Hepatocyte (in vitro differentiated cells): Measurements from ENCODE around the gene STAC3. TPM values are rescaled to one million over a fixed set of nuclear protein-coding genes. Genes with fewer than 3 reads are reported as not detected.

Experiments
- DNase-seq: peaks from one replicate; pipeline ENCODE4 v3.0.0-alpha.2; 2016; ENCODE audit warnings: low spot score
- H2AFZ ChIP-seq: fragments of 200-600 bp; sonication (generic); 2 replicates; pipeline ENCODE4 v1.6.0; 2016; ENCODE audit warnings: antibody characterized with exemption, mild to moderate bottlenecking
- H3K27ac ChIP-seq: fragments of 200-600 bp; sonication (generic); 2 replicates; pipeline ENCODE4 v1.5.1; 2016; ENCODE audit warnings: mild to moderate bottlenecking
- H3K27me3 ChIP-seq: fragments of 200-600 bp; sonication (generic); 2 replicates; pipeline ENCODE4 v1.6.1; 2016
- H3K36me3 ChIP-seq: fragments of 200-600 bp; sonication (generic); replicated peaks from 2 replicates; pipeline ENCODE4 v1.5.1; 2016; ENCODE audit warnings: low read depth; ENCODE audit not compliant: insufficient read depth
- H3K4me1 ChIP-seq: fragments of 200-600 bp; sonication (generic); 2 replicates; pipeline ENCODE4 v1.5.1; 2016; ENCODE audit warnings: mild to moderate bottlenecking, moderate library complexity; ENCODE audit not compliant: insufficient read depth
- H3K4me2 ChIP-seq: fragments of 200-600 bp; sonication (generic); 2 replicates; pipeline ENCODE4 v1.6.0; 2016
- H3K4me3 ChIP-seq: fragments of 200-600 bp; sonication (generic); 2 replicates; pipeline ENCODE4 v1.5.1; 2016; ENCODE audit warnings: mild to moderate bottlenecking
- H3K79me2 ChIP-seq: fragments of 200-600 bp; sonication (generic); 2 replicates; pipeline ENCODE4 v1.6.0; 2017; ENCODE audit warnings: mild to moderate bottlenecking
- H3K9me2 ChIP-seq: fragments of 200-600 bp; sonication (generic); replicated peaks from 2 replicates; pipeline ENCODE4 v1.6.0; 2017; ENCODE audit warnings: mild to moderate bottlenecking; ENCODE audit not compliant: insufficient read depth
- H3K9me3 ChIP-seq: fragments of 200-600 bp; sonication (generic); 2 replicates; pipeline ENCODE4 v1.5.1; 2016; ENCODE audit warnings: low read depth, mild to moderate bottlenecking
- H4K20me1 ChIP-seq: fragments of 200-600 bp; sonication (generic); 2 replicates; pipeline ENCODE4 v1.6.0; 2016; ENCODE audit warnings: mild to moderate bottlenecking; ENCODE audit not compliant: insufficient read depth, poor library complexity, severe bottlenecking
- EZH2 ChIP-seq: fragments of 200-600 bp; sonication (generic); IDR thresholded peaks from 2 replicates; pipeline ENCODE4 v1.6.1; 2016; ENCODE audit warnings: antibody characterized with exemption, mild to moderate bottlenecking, borderline replicate concordance
- EZH2phosphoT487 ChIP-seq: fragments of 200-600 bp; sonication (generic); IDR thresholded peaks from one replicate; pipeline ENCODE4 v1.6.1; 2018; ENCODE audit warnings: antibody characterized with exemption, mild to moderate bottlenecking, low read depth, moderate library complexity; ENCODE audit not compliant: unreplicated experiment, severe bottlenecking
- WGBS: methylation state at CpG from one replicate; pipeline ENCODE4 v1.1.6; 2016; ENCODE audit warnings: low lambda C conversion rate; ENCODE audit errors: missing lambda C conversion rate; 5-methylcytosine and 5-hydroxymethylcytosine counted together
- polyA plus RNA-seq: library from polyadenylated mRNA; unstranded; fragments of >200 nt; fragmentation: Nextera tagmentation; extraction: Ambion mirVana; gene quantifications from 2 replicates; pipeline ENCODE4 v1.2.1, GENCODE V29; 2016
- total RNA-seq: library from RNA; depleted of rRNA; stranded (reverse); fragments of >200 nt; gene quantifications from 2 replicates; pipeline ENCODE4 v1.2.3, GENCODE V29; 2014
- TF ChIP-seq, protein P1 (sequence below): fragments of 200-600 bp; sonication (generic); IDR thresholded peaks from 2 replicates; pipeline ENCODE4 v1.5.1; 2016; ENCODE audit warnings: antibody characterized with exemption, mild to moderate bottlenecking; ENCODE audit not compliant: poor library complexity

Gene STAC3
- total and polyA plus RNA-seq, 2 experiments from 2014 or later: 0.23 to 0.83 TPM

DNA sequence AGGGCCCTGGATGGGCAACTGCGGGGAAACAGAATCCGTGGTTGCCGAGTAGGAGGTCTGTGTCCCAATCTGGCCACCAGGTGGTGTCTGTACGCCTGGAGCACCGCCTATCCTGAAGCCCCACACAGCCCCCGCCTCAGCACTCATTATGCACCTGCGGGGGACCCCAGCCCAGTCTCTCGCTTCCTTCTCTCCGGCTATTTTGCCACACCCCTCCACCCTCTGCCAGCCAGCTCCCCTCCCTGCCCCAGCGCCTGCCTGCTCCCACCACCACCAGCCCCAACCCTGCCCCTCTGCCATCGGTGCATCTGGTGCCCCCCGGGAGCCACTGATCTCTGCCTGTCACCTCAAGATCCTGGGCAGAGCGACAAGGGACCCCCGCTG, 36.6 kb downstream of the STAC3 start:
- no peaks in the 10 kb centered on the region for H4K20me1 ChIP-seq
- no peaks in the 10 kb centered on the region for H3K9me2 ChIP-seq
- WGBS: 11% methylated on average over 10 of the region's 14 CpGs
- no peak overlapping the region for H3K4me2 ChIP-seq
- TF ChIP-seq EZH2phosphoT487: no peak
- TF ChIP-seq, protein P1, sequence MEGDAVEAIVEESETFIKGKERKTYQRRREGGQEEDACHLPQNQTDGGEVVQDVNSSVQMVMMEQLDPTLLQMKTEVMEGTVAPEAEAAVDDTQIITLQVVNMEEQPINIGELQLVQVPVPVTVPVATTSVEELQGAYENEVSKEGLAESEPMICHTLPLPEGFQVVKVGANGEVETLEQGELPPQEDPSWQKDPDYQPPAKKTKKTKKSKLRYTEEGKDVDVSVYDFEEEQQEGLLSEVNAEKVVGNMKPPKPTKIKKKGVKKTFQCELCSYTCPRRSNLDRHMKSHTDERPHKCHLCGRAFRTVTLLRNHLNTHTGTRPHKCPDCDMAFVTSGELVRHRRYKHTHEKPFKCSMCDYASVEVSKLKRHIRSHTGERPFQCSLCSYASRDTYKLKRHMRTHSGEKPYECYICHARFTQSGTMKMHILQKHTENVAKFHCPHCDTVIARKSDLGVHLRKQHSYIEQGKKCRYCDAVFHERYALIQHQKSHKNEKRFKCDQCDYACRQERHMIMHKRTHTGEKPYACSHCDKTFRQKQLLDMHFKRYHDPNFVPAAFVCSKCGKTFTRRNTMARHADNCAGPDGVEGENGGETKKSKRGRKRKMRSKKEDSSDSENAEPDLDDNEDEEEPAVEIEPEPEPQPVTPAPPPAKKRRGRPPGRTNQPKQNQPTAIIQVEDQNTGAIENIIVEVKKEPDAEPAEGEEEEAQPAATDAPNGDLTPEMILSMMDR: peak; percentile 61
- H3K9me3 ChIP-seq: no peaks in the 10 kb centered on the region
- no peaks in the 10 kb centered on the region for H3K36me3 ChIP-seq
- H2AFZ ChIP-seq: no peak overlapping the region
- H3K4me1 ChIP-seq: peaks cover 29% of the 10 kb centered on the region
- H3K27me3 ChIP-seq: peaks cover 47% of the 10 kb centered on the region
- no peak overlapping the region for H3K4me3 ChIP-seq
- peak; percentile 82 for DNase-seq
- H3K79me2 ChIP-seq: no peaks in the 10 kb centered on the region
- H3K27ac ChIP-seq: no peak overlapping the region

DNA sequence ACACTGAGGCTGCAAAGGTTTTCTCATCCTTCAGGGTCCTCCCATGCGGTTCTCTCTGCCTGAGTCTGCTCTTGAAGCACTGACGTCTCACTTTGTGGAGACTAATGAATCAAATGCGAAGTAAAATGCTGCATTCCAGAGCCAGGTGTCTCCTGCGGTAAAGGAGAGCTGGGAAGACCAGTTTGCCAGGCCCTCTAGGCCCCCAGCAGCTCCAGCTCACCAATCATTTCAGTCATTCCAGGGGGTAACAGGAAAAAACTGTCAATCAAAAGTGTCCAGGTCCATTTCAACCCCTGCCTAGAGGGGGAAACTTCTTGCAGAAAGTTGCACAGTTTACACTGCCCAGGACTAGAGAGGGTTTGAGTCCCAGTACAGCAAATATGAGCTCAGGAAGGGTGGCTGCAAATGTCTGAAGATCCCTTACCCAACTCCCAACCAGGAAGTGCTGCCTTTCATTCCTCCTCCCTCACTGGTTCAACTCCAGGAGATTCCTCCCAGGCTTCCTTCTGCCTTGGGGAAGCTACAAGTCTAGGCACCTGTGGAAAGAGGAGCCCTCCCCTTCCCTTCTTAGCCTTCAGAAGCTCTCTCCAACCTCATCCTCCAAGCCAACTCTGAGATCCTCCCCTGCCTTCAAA, 37.1 kb downstream of the STAC3 start:
- Histone ChIP-seq H3K27ac (peak overlapping the region; percentile 35), H4K20me1 (no peaks in the 10 kb centered on the region), H3K9me3 (no peaks in the 10 kb centered on the region), H3K79me2 (no peaks in the 10 kb centered on the region), H3K9me2 (no peaks in the 10 kb centered on the region), H3K4me3 (no peak overlapping the region), H3K27me3 (peaks cover 42% of the 10 kb centered on the region), H3K4me1 (peaks cover 24% of the 10 kb centered on the region), H3K4me2 (no peak overlapping the region), H2AFZ (no peak overlapping the region), H3K36me3 (no peaks in the 10 kb centered on the region)
- TF ChIP-seq EZH2: no peak
- TF ChIP-seq EZH2phosphoT487: no peak
- TF ChIP-seq, protein P1: no peak
- no peak for DNase-seq
- WGBS: 75% methylated on average over 4 of the region's 4 CpGs

DNA sequence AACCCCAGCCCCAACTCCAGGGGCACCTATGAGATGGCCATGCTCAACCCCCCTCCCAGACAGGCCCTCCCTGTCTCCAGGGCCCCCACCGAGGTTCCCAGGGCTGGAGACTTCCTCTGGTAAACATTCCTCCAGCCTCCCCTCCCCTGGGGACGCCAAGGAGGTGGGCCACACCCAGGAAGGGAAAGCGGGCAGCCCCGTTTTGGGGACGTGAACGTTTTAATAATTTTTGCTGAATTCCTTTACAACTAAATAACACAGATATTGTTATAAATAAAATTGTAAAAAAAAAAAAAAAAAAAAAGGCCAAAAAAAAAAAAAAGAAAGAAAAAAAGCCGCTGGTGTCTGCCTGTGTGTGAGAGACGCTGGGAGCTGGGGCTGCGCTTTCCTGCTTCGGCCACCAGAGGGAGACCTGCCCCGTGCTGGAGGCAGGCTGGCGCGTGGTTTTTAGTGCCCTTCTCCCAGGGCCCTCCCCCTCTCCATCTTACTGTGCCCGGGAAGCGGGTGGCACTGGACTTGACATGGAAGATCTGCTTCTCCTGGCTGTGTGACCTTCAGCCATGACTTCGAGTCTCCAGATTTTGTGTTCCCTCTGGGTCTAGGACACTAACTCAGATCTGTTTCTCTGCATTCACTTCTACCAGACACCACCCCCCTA, 37.8 kb downstream of the STAC3 start:
- Histone ChIP-seq H3K27ac (peak overlapping the region; percentile 35), H3K79me2 (no peaks in the 10 kb centered on the region), H3K36me3 (no peaks in the 10 kb centered on the region), H4K20me1 (no peaks in the 10 kb centered on the region), H3K27me3 (peaks cover 35% of the 10 kb centered on the region), H3K4me1 (peaks cover 24% of the 10 kb centered on the region), H3K4me3 (no peak overlapping the region), H2AFZ (no peak overlapping the region), H3K9me2 (no peaks in the 10 kb centered on the region), H3K9me3 (no peaks in the 10 kb centered on the region), H3K4me2 (no peak overlapping the region)
- 22% methylated on average over 15 of the region's 16 CpGs for WGBS
- TF ChIP-seq, protein P1: peak; percentile 91
- no peak for TF ChIP-seq EZH2
- no peak for TF ChIP-seq EZH2phosphoT487
- peak; percentile 91 for DNase-seq
